Measurements from ENCODE around the gene CYP4F3.
"Not testable (repeated sequence)": the region's sequence is repeated elsewhere in the genome, so short reads cannot be mapped to it uniquely, and the experiment has no call there.

DNA sequence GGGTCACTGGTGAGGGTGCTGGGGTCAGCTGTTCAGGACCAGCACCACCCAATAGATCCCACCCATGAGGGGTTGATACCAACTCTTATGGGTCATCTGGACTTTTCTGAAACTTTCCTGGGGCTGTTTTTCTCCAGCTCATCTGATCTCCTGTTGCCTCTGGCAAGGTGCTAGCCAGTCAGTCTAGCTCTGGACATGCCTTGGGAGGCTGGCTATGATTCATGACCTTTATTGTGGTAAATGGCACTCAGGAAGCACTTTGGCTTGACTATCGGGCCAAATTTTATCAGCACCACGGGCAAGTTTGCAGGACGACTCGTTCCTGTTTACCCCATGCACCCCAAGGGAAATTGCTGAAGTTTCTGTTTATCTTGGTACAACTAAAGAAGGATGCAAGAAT is 46.9 kb upstream of the CYP4F3 start:
- TF ChIP-seq POLR2AphosphoS5 (IDR thresholded peaks at IDR 0.05); CTCF (IDR thresholded peaks at IDR 0.05); EP300 (IDR thresholded peaks at IDR 0.05); POLR2A (IDR thresholded peaks at IDR 0.05; ENCODE audit: low read depth): not testable (repeated sequence)

Data from esophagus muscularis mucosa (tissue), 4 donors.